ENCODE results near the gene CFAP100.

CFAP100 gene

GRCh38 chr3:126349071-126349470, 45.6 kb upstream of the CFAP100 start:
- DNase-seq (ENCODE audit: low read depth), result no peak
- no peak for TF ChIP-seq CTCF (conservative IDR thresholded peaks at IDR 0.05; ENCODE audit: control insufficient read depth, insufficient read depth, low read depth, low read length)
- no peak overlapping the region for H3K4me3 ChIP-seq (ENCODE audit: control insufficient read depth, low read depth, low read length)

- no peak for TF ChIP-seq CTCF (conservative IDR thresholded peaks at IDR 0.05; ENCODE audit: control insufficient read depth, insufficient read depth, low read depth, low read length)
- no peak overlapping the region for H3K4me3 ChIP-seq (ENCODE audit: control insufficient read depth, low read depth, low read length)
- no peak for DNase-seq (ENCODE audit: low read depth)
These were observed 44.9 kb upstream of the CFAP100 start for GRCh38 chr3:126349611-126350501.

- TF ChIP-seq CTCF (conservative IDR thresholded peaks at IDR 0.05; ENCODE audit: control insufficient read depth, insufficient read depth, low read depth, low read length), result no peak
- DNase-seq (ENCODE audit: low read depth), result no peak
- H3K4me3 ChIP-seq (ENCODE audit: control insufficient read depth, low read depth, low read length), result no peak overlapping the region
These were observed 44.1 kb upstream of the CFAP100 start for GRCh38 chr3:126350502-126351085.

GRCh38 chr3:126351086-126351770, 43.5 kb upstream of the CFAP100 start:
- no peak overlapping the region for H3K4me3 ChIP-seq (ENCODE audit: control insufficient read depth, low read depth, low read length)
- no peak for TF ChIP-seq CTCF (conservative IDR thresholded peaks at IDR 0.05; ENCODE audit: control insufficient read depth, insufficient read depth, low read depth, low read length)
- DNase-seq (ENCODE audit: low read depth), result no peak

- DNase-seq (ENCODE audit: low read depth), result no peak
- no peak for TF ChIP-seq CTCF (conservative IDR thresholded peaks at IDR 0.05; ENCODE audit: control insufficient read depth, insufficient read depth, low read depth, low read length)
- no peak overlapping the region for H3K4me3 ChIP-seq (ENCODE audit: control insufficient read depth, low read depth, low read length)
These were observed 42.8 kb upstream of the CFAP100 start for GRCh38 chr3:126351771-126352475.

Data from fibroblast of mammary gland (primary cell).